Stimulated activated CD8-positive, alpha-beta memory T cell treated with anti-CD3 and anti-CD28 coated beads, Interleukin-7, amount 100 ng/mL, for 4 hours (primary cell): ENCODE results near the gene SNX13.

ENCODE experiments used
- DNase-seq, 2 donors: peaks; one replicate each; pipeline ENCODE4 v3.0.0-alpha.2; 2020; ENCODE audit warnings: low read depth in 2 of 2

Gene SNX13

DNA sequence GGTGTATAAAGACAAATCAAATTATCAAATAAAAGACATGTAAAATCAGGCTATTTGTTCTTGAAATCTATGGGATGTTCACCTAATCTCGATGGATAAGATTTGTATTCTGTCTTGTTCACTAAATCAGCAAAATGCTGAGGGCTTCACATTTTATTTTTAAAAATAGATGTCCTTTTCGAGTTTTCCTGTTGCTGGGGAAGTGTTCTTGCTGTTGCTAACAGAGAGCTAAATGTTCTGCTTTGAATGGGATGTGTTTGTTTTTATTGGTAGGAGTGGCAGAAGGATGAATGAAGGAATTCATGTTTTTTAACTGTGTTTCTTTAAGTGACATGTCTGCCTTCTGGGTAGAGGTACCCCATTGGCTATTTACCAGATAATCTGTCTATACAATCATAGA, 7.3 kb upstream of the SNX13 start:
- DNase-seq = no peak

DNA sequence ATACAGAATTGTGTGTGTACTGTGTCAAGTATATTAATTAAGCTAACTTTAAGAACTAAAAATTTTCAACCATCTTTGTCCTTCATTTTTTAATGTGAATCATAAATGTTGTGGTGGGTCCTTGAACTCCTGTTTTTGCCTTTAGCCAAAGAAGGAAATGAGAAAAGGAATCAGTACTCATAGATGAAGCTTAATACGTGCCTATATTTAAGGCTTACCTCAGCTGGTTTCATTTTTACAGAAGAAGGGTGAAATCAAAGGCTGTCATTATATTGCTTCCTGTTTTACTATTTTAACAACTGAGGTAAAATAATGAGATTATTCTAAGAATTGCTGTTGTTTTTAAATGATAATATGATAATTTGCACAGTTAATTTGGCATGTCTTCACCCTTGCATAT, 6.3 kb upstream of the SNX13 start:
- DNase-seq = no peak

DNA sequence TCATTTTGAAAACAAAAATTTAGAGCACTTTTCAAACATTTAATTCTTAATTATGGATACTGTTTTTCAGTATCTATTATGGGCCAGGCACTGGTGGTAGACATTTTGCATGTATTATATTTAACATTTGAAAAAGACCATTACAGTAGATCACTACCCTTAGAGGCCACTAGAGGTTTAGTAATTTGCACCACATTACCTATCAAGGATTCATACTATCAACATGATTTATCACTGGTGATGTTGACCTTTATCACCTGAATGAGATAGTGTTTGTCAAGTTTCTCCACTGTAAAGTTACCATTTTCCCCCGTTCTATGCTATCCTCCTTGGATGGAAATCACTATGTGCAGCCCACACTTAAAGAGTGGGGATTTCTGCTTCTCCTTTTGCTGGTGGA, 4.4 kb upstream of the SNX13 start:
- no peak for DNase-seq

DNA sequence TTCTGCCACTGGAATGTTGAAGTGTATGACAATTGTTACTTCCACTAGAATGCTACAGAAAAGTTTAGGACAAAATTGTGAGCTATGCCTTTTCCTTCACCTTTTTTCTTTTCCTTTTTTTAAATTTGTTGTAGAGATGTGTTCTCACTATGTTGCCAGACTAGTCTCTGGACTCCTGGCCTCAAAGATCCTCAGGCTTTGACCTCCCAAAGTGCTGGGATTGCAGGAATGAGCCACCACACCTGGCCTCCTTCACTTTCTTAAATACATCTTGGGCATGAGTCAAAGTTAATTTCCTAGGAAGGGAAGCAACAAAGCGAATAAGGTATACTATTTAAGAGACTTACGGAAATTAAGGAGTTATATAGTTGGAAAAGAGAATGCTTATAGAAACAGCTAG, 2.7 kb upstream of the SNX13 start:
- DNase-seq = no peak

DNA sequence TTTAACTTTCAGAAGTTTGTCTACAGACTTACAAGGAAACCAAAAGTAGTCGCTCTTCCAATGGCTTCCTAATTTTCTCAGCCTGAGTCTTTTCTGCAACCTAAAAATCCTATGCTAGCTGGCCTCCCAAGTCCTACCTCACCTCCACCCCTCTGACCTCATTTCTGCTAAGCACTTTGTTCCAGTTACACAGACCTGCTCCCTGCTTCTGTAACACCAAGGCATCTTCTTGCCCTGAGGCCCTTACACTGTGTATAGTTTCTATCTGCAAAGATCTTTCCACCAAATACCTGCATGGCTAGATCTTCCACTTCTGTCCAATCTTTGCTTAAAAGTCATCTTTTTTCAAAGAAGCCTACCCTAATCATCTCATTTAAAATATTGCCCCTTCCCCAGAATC, 1.9 kb upstream of the SNX13 start:
- DNase-seq = no peak

DNA sequence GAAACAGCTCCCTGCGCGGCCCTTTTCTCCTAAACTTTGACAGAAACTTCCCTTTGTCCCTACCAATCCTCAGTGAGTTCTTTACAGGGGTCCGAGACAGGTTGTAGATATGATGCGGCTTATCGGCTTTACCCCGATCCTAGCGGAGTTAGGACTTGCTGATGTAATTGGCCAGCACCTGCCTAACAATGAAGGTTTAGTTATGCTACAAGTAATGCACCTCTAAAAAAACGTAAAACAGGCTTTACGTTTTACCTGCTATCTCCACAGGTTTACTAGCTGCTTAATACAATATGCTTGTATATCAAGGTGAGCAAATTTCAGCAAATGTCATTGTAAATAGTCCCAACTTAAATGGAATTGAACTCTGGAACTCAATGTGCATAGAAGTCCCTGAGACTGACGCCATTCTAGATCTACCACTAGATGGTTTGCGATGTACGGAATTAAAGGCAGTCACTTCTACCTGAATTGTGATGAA, 697 bp upstream of the SNX13 start:
- DNase-seq = no peak

DNA sequence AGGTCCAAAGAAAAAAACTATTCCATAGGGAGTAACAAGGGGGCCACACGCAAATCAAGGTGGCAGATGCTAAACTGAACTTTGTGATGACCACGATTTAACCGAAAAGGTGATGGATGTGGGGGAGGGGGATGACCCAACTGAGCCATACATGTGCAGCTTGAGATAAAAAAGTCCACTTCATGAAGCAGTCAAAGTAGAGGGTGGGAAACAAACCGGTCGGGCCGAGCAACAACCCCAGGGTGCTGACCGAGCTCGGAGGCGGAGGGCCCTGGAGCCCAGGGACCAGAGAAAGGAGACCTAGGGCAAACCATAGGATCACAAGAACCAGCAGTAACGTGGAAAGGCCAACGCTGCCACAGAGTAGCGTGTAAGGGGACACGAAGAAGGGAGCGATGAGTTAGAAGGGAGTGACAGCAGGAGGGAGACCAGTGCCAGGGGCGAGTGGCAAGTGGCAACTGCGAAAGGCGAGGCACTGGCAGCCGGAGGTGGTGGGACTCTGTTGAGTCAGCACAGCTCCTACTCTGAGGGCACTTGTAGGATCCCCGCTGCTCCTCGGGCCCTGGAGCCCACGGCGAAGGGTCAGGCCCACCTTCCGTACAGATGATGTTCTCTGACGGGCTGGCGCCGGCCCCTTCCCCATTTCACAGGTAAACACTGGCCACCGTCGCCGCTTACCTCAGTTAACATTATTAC, 540 bp downstream of the SNX13 start:
- DNase-seq = peak; percentile 12 to 29

DNA sequence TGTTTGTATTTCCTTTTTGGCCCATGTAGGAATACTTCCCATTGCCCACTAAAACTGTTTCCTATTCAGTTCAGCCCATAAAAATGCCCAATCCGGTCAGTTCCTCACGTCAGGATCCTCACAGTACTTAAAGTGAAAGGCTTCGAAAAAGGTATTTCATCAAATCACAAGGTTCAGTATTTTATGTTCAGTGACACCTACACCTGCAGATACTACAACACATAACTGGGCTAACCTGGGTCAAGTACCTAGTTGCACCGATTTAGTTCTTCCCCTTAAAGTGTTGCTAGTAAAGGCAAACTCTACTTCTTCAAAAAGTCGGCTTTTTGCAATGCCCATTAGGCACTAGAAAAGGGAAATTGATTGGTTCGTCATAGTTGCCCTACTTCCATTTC, 1.1 kb downstream of the SNX13 start:
- no peak for DNase-seq

DNA sequence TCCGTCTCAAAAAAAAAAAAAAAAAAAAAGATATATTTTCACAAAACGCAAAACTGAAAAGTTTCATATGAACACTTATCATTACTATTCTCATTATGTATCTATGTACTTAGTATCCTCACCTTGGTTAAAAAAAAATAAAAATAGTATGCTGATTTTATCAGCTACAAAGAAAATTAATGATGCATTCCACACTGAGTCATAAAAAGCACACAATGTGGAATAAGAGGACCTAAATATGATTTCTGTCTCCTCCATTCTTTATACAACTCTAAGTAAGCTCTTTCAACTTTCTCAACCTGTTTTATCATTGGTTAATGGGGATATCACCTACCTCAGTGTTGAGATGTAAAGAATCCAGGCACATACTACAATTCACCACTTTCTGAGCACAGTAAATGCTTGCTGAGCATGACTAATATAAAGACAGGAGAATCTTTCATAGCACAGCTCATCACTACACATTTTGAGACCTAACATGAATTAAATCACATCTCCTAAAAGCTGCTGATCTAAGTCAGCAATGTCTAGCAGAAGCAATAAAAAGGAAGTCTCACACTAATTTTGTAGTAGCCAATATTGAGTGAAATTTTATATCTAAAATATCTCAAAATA, 2.7 kb downstream of the SNX13 start:
- no peak for DNase-seq

DNA sequence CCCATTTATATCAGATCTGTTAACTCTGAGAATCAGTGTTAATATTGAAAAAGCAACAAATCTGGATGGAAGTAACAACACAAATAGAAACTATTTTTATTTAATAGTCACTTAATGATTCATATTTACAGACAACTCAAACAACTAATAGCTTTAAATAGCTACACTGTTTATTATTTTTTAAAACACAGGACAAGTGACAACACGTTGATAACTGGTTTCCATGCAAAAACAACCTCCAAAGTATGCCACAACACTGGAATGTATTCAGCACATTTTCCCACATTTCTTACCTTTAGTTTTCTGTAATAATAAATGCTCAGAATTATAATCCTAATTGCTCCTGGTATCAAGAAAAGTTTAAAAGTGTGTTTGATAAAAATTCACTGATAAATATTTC, 4.0 kb downstream of the SNX13 start:
- no peak for DNase-seq

DNA sequence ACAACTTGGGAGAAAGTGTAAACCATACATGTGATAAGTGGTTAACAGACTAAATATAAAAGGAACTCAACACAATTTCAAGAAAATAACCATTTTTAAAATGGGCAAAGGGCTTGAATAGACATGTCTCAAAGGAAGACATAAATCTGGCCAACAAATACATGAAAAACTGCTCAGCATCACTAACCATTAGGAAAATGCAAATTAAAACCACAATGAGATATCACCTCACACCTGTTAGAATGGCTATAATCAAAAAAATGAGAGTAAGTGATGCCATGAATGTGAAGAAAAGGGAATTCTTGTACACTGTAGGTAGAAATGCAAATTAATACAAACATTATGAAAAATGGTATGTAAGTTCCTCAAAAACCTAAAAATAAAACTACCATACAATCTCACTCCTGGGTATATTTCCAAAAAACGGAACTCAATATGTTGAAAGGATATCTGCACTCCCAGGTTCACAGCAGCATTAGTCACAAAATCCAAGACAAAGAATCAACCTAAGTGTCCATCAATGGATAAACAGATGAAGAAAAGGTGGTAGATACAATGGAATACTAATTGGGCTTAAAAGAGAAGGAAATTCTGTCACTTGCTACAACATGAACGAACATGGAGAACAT, 5.6 kb downstream of the SNX13 start:
- no peak for DNase-seq

DNA sequence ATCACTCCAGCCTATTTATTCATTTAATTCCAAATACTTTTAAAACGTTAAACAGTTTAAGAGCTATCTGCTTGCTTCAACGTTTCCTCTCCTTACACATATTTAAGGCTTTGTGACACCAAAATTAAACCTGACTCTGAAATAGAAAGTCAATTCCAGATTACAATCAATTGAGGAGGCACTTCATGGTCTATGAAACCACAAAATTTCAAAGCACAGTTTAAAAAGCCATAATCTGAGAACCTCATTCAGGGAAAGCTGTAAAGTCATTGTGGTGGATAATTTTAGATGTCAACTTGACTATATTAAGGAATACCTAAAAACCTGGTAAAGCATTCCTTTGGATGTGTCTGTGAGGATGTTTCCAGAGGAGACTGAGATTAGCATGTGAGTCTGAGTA, 6.2 kb downstream of the SNX13 start:
- DNase-seq = no peak

DNA sequence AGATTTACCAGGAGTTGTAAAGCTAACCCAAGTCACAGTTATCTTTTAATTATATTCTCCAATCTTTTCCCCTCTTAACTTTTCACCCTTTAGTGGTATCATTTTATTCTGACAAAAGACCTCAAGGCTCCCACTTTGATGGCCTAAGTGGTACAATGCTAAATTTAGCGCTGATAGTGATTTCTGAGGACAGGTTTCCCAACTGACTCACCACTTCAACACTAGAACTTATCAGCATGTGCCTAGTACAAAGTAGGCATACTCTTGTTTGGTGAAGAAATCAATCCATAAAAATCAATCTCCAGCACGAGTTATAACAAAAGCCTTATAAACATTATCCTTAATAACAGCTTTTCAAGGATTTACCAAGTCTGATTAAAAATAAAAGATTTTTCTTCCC, 7.5 kb downstream of the SNX13 start:
- no peak for DNase-seq

DNA sequence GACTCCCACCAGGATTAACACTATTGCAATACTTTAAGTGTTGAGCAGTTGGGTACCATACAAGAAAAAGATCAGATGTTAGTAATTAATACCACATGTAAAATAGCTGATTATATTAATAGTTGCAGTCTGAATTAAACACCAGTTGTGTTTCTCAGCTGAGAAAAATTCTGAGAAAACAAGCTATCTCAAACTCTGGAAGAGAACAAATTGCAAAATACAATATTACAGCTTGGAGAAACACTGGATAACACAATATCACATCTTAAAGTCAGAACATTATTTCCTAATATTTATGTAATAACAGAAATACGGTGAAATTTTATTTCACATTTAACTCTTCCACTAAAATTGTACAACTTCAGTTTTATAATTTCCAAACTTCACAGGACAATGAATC, 9.2 kb downstream of the SNX13 start:
- DNase-seq = no peak

DNA sequence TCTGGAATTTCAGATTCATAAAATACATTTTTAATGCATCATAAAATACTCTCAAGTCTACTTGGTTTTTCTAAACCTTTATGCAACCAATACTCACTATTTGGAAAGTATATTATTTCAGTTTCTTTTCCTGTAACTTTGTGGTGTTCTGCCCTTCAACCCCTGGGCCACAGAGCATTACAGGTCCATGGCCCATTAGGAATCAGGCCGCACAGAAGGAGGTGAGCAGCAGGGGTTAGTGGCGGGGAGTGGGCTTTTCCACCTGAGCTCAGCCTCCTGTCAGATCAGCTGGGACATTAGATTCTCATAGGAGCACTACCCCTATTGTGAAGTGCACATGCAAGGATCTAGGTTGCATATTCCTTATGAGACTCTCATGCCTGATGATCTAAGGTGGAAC, 9.7 kb downstream of the SNX13 start:
- no peak for DNase-seq

DNA sequence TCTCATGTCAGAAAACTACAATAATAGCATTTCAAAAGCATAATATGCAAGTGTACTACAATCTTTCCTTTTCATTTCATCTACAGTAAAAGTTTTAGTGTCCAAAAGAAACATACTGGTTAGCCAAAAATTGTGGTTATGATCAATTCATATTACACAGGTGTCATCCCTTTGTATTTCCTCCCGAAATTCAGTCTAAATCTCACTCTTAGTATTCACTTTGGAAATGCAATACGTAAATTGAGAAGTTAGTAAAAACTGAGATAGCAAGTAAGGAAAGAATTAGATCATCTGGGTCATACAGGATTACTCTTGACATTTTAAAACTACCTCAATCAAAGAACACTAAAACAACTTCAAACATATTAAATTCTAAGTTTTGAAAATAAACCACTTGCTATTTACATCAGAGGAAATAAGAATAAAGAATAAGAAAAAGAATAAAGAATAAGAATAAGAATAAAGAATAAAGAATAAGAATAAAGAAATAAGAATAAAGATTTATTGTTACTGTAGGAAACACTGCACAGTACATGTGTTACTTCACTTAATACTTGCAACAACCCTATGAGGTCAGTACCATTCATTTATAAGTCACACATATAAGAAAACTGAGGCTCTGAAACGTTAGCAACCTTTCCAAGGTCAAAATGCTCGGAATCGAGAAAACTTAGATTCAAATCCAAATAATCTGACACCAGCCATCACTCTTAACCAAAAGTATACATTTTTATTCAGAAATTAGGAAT, 10.5 kb downstream of the SNX13 start:
- DNase-seq = no peak

DNA sequence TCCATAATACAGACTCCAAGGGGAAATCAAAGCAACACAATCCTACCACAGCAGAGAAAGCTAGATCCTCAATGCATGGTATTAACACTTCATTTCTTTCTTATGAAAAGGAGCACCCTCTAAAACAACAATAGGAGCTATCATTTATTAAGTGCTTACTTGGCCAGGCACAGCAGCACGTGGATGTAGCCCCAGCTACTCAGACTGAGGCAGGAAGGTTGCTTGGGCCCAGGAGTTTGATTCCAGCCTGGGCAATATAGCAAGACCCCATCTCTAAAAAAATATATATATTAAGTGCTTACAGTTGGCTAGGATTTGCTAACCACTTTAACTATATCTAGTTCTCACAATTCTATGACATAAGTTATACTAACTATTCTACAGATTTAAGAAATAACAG, 12.2 kb downstream of the SNX13 start:
- no peak for DNase-seq

DNA sequence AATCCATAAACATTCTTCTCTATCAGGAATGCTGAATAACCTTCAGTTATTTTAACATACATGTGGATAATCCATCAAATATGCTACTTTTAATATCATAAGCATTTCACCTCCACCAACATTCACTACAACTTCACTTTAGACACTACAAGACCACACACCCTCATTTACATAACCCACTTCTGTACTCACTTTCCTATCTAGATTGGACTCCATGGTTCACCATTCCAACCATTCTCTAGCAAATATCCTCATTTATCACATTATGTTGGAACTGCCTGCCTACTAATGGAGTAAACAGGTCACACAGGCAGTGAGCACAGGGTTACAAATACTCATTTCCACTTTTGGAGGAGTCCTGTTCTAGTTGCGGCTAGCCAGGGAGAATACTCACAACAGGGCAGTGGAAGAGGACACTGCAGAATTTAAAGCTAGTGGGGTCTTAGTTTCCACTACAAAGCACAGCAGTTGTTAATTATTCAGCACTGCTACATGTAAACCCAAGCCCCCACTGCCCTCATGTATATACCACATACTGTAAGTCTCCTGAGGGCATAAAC, 18.4 kb downstream of the SNX13 start:
- DNase-seq = no peak

DNA sequence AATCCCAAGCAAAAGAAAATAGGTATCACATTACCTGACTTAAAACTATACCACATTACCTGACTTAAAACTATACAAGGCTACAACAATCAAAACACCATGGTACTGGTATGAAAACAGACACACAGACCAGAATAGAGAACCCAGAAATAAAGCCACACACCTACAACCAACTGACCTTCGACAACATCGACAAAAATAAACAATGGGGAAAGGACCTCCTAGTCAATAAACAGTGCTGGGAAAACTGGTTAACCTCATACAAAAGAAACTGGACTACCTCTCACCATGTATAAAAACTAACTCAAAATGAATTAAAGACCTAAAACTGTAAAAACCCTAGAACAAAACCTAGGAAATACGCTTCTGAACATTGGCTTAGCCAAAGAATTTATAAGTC, 22.5 kb downstream of the SNX13 start:
- no peak for DNase-seq

DNA sequence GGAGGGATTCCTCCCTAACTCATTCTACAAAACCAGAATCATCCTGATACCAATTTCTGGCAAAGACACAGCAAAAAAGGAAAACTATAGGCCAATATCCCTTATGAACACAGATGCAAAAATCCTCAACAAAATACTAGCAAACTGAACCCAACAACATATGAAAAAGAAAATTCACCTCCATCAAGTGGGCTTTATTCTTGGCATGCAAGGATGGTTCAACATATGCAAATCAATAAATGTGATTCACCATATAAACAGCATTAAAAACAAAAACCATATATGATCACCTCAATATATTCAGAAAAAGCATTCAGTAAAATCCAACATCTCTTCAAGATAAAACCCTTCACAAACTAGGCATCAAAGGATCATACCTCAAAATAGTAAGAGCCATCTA, 23.5 kb downstream of the SNX13 start:
- DNase-seq = no peak

DNA sequence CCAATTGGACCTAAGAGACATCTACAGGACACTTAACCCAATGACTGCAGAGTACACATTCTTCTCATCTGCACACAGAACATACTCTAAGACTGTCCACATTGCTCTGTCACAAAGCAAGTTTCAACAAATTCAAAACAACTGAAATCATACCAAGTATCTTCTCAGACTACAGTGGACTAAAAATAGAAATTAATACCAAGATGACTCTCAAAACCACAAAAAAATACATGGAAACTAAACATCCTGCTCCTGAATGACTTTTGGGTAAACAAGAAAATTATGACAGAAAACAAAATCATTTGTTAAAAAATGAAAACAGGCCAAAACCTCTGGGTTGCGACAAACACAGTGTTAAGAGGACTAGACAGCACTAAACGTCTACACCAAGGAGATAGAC, 24.5 kb downstream of the SNX13 start:
- no peak for DNase-seq

DNA sequence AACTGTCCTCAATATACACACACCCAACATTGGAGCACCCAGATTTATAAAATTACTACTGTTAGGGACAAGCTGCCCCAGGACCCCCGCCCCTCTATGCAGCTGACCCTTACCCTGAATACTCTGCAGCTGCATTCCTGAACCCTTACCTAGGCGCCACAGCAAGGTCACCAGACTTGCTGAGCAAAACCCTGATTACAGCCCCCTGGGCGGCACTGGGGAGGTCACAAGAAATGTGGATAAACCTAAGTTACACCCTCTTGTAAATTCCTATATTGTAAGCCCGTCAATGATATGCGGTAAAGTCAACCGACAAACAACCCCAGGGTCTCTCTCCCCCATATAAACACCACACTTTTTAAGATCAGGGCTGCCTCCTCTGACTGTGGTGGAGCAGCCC, 25.1 kb downstream of the SNX13 start:
- no peak for DNase-seq
